A549 treated with dexamethasone at 1 μM for 4 hours (cell line): Measurements from ENCODE around the gene AHCYL2. TPM values are rescaled to one million over a fixed set of nuclear protein-coding genes. Genes with fewer than 3 reads are reported as not detected.

Experiments used
- total RNA-seq: library from RNA; stranded (reverse); fragments of 200-300 nt; extraction: Qiagen RNA extraction; gene quantifications from 5 replicates; pipeline ENCODE4 v1.2.3, GENCODE V29; 2022

Gene AHCYL2
- 4.4 to 6.7 TPM (median 6.2 TPM) in 5 replicates for total RNA-seq

DNA sequence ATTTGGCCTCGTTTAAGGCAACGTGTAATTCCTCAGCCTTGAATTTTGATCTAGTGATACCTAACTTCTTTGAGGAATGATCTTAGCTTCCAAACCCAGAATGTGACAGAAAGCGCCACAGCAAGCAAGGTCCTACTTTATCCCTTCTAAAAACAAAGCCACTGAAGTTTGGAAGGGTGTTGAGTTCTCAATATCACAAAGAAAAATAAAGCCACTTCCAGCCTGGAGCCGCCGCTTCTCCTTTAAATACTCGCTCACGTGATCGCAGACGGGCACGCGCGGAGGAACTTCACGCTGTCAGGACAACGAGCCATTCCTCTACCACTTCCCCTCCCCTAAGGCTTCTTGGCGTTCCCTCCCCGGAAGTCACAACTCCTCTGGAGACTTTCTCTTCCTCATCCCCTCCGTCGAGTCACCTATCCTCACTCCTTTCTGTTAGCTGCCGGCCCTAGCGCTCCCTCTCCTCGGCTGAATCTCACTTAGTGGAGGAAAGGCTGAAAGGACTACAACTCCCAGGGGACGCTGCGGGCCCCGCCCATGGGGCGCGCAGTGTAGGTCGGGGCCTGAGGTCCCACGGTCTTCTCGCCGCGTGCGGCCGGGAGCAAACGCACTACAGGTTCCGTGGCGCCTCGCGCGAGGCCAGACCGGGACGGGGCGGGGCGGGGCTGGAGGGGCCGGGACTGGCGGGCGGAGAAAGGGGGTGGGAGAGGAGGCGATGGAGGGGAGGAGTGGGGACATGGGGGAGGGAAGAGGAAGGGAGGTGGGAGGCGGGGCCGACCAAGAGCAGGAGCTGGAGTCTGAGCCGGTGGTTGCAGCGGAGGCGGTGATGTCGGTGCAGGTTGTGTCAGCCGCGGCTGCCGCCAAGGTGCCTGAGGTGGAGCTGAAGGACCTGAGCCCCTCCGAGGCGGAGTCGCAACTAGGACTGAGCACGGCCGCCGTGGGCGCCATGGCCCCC, at the start of gene AHCYL2:
Gene AHCYL2, plus strand, starts transcription at position 780 of the 955 bp plus-strand sequence.

GRCh38 chr7:129188372-129188891, 36.4 kb upstream of the AHCYL2 start, which contains the start of gene SMO:
Gene SMO (plus strand): TSS chr7:129188633. CDS start chr7:129189152, 519 bp downstream.

GRCh38 chr7:129433847-129434674, 209.2 kb downstream of the AHCYL2 start, which contains the start of gene STRIP2:
Gene STRIP2 (plus strand): TSS chr7:129434432. CDS start chr7:129434473, 41 bp downstream.

Other genes starting within 250 kb of the AHCYL2 start
- 39.5 to 47.5 TPM (median 45.1 TPM) in 5 replicates for gene TNPO3, start 169.9 kb upstream of the AHCYL2 start, total RNA-seq
- 4.6 to 6.9 TPM (median 6.2 TPM) in 5 replicates for gene TSPAN33, start 80.3 kb upstream of the AHCYL2 start, total RNA-seq
- 10.6 to 14.5 TPM (median 12.6 TPM) in 5 replicates for gene SMO, start 36.4 kb upstream of the AHCYL2 start, total RNA-seq
- gene STRIP2, start 209.4 kb downstream of the AHCYL2 start, total RNA-seq: 5.1 to 7.7 TPM (median 5.6 TPM) in 5 replicates